ENCODE data around the gene CCDC107. TPM values are rescaled to one million over a fixed set of nuclear protein-coding genes. Genes with fewer than 3 reads are reported as not detected.

Gene CCDC107
- total RNA-seq, 1 experiment from 2014 or later, result 16.4 TPM

- Histone ChIP-seq H3K27ac (ENCODE audit: low read depth, low read length, poor library complexity, severe bottlenecking) (no peak overlapping the region), H3K4me1 (ENCODE audit: insufficient read depth, low read length, poor library complexity, severe bottlenecking) (no peaks in the 10 kb centered on the region), H3K9me3 (ENCODE audit: low read depth, low read length, poor library complexity, severe bottlenecking) (no peaks in the 10 kb centered on the region), H3K27me3 (replicated peaks; ENCODE audit: insufficient read depth, low read depth, low read length, poor library complexity) (no peaks in the 10 kb centered on the region), H3K4me3 (ENCODE audit: low read depth, low read length, poor library complexity, severe bottlenecking) (no peak overlapping the region), H3K36me3 (ENCODE audit: insufficient read depth, low read length, poor library complexity, severe bottlenecking) (no peaks in the 10 kb centered on the region)
- ChIA-PET CTCF (no interaction called here), POLR2A (ENCODE audit: low non-redundant PET) (no interaction called here)
- BruUV-seq (replicated peaks), result no TSS peak
- TF ChIP-seq EZH2 (IDR thresholded peaks at IDR 0.05; ENCODE audit: borderline replicate concordance, low read depth, low read length, poor library complexity, severe bottlenecking), result no peak
- TF ChIP-seq, protein P1, sequence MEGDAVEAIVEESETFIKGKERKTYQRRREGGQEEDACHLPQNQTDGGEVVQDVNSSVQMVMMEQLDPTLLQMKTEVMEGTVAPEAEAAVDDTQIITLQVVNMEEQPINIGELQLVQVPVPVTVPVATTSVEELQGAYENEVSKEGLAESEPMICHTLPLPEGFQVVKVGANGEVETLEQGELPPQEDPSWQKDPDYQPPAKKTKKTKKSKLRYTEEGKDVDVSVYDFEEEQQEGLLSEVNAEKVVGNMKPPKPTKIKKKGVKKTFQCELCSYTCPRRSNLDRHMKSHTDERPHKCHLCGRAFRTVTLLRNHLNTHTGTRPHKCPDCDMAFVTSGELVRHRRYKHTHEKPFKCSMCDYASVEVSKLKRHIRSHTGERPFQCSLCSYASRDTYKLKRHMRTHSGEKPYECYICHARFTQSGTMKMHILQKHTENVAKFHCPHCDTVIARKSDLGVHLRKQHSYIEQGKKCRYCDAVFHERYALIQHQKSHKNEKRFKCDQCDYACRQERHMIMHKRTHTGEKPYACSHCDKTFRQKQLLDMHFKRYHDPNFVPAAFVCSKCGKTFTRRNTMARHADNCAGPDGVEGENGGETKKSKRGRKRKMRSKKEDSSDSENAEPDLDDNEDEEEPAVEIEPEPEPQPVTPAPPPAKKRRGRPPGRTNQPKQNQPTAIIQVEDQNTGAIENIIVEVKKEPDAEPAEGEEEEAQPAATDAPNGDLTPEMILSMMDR (conservative IDR thresholded peaks at IDR 0.05; ENCODE audit: low read depth, low read length), result no peak
- intact Hi-C loops (cut with micrococcal nuclease; ENCODE audit: unreplicated experiment), result no loop called here
- no peak for DNase-seq (ENCODE audit: low spot score)
These were observed 4.5 kb upstream of the CCDC107 start for GRCh38 chr9:35653611-35654010.

- ChIA-PET POLR2A (ENCODE audit: low non-redundant PET) (no interaction called here), CTCF (no interaction called here)
- intact Hi-C loops (cut with micrococcal nuclease; ENCODE audit: unreplicated experiment), result loop anchor here (5.0 kb wide), 3 partner anchors 76 to 539 kb away; partner anchors contain the start of genes ATOSB, CREB3, SPAG8 and TLN1
- no peak overlapping the region for H3K27ac ChIP-seq (ENCODE audit: low read depth, low read length, poor library complexity, severe bottlenecking)
- no peaks in the 10 kb centered on the region for H3K9me3 ChIP-seq (ENCODE audit: low read depth, low read length, poor library complexity, severe bottlenecking)
- TF ChIP-seq, protein P1 (conservative IDR thresholded peaks at IDR 0.05; ENCODE audit: low read depth, low read length), result no peak
- TF ChIP-seq EZH2 (IDR thresholded peaks at IDR 0.05; ENCODE audit: borderline replicate concordance, low read depth, low read length, poor library complexity, severe bottlenecking), result no peak
- H3K27me3 ChIP-seq (replicated peaks; ENCODE audit: insufficient read depth, low read depth, low read length, poor library complexity), result no peaks in the 10 kb centered on the region
- BruUV-seq (replicated peaks), result no TSS peak
- peaks cover 15% of the 10 kb centered on the region for H3K36me3 ChIP-seq (ENCODE audit: insufficient read depth, low read length, poor library complexity, severe bottlenecking)
- H3K4me3 ChIP-seq (ENCODE audit: low read depth, low read length, poor library complexity, severe bottlenecking), result no peak overlapping the region
- H3K4me1 ChIP-seq (ENCODE audit: insufficient read depth, low read length, poor library complexity, severe bottlenecking), result peaks cover 11% of the 10 kb centered on the region
- DNase-seq (ENCODE audit: low spot score), result no peak
These were observed 1.7 kb upstream of the CCDC107 start for GRCh38 chr9:35656348-35656747.

- Histone ChIP-seq H3K9me3 (ENCODE audit: low read depth, low read length, poor library complexity, severe bottlenecking) (no peaks in the 10 kb centered on the region), H3K27ac (ENCODE audit: low read depth, low read length, poor library complexity, severe bottlenecking) (peak overlapping the region; percentile 97), H3K4me3 (ENCODE audit: low read depth, low read length, poor library complexity, severe bottlenecking) (peak overlapping the region; percentile 74), H3K4me1 (ENCODE audit: insufficient read depth, low read length, poor library complexity, severe bottlenecking) (peaks cover 11% of the 10 kb centered on the region), H3K27me3 (replicated peaks; ENCODE audit: insufficient read depth, low read depth, low read length, poor library complexity) (no peaks in the 10 kb centered on the region), H3K36me3 (ENCODE audit: insufficient read depth, low read length, poor library complexity, severe bottlenecking) (peaks cover 21% of the 10 kb centered on the region)
- POLR2A ChIA-PET (ENCODE audit: low non-redundant PET), result no interaction called here
- no TSS peak for BruUV-seq (replicated peaks)
- CTCF ChIA-PET, result interaction anchor here (0.7 to 1.1 kb wide), 2 partner anchors 40 to 180 kb away, joined by 3 to 8 read pairs; no protein-coding TSS in a partner anchor
- TF ChIP-seq, protein P1 (conservative IDR thresholded peaks at IDR 0.05; ENCODE audit: low read depth, low read length), result no peak
- no peak for TF ChIP-seq EZH2 (IDR thresholded peaks at IDR 0.05; ENCODE audit: borderline replicate concordance, low read depth, low read length, poor library complexity, severe bottlenecking)
- peak; percentile 46 for DNase-seq (ENCODE audit: low spot score)
- intact Hi-C loops (cut with micrococcal nuclease; ENCODE audit: unreplicated experiment), result loop anchor here (5.0 kb wide), 3 partner anchors 75 to 540 kb away; partner anchors contain the start of genes ATOSB, CREB3, SPAG8 and TLN1
These were observed 1.1 kb upstream of the CCDC107 start for GRCh38 chr9:35656831-35657545.
